HepG2 (cell line): Measurements from ENCODE around the gene MYL6B. TPM values are rescaled to one million over a fixed set of nuclear protein-coding genes. Genes with fewer than 3 reads are reported as not detected.

Experiments
- GATAD2A ChIP-seq: IDR thresholded peaks from 2 replicates; pipeline ENCODE4 v1.6.1; 2016
- MTA3 ChIP-seq: sonication (generic); formaldehyde crosslinking; IDR thresholded peaks from 2 replicates; pipeline ENCODE4 v1.4.0; 2020; ENCODE audit warnings: missing genetic modification reagents
- NCOA1 ChIP-seq: sonication (generic); formaldehyde crosslinking; IDR thresholded peaks from 2 replicates; pipeline ENCODE4 v1.9.0; 2021; ENCODE audit warnings: missing genetic modification reagents
- SMARCE1 ChIP-seq: fragments of 450-650 bp; IDR thresholded peaks from 2 replicates; pipeline ENCODE4 v1.6.1; 2017; ENCODE audit warnings: borderline replicate concordance
- ZNF235 ChIP-seq: sonication (generic); formaldehyde crosslinking; IDR thresholded peaks from 2 replicates; pipeline ENCODE4 v1.8.1; 2023; ENCODE audit warnings: mild to moderate bottlenecking, missing genetic modification reagents, borderline replicate concordance
- ZNF30 ChIP-seq: sonication (generic); formaldehyde crosslinking; IDR thresholded peaks from 2 replicates; pipeline ENCODE4 v1.5.0; 2020; ENCODE audit warnings: mild to moderate bottlenecking, missing genetic modification reagents
- ZNF605 ChIP-seq: sonication (generic); formaldehyde crosslinking; IDR thresholded peaks from 2 replicates; pipeline ENCODE4 v1.8.0; 2022; ENCODE audit warnings: mild to moderate bottlenecking, missing genetic modification reagents
- ZNF878 ChIP-seq: sonication (generic); formaldehyde crosslinking; IDR thresholded peaks from 2 replicates; pipeline ENCODE4 v1.8.1; 2023; ENCODE audit warnings: mild to moderate bottlenecking, missing genetic modification reagents, moderate library complexity
- polyA plus RNA-seq, 8 experiments: library from polyadenylated mRNA; depleted of rRNA in 3 of 8; stranded (reverse) in 7 of 8; unstranded in 1 of 8; fragments of >200 nt; fragmentation: Illumina TruSeq in 4 of 8; extraction: Trizol in 4 of 8; gene quantifications; 2 replicates each; pipeline versions ENCODE4 v1.2.1 to v1.2.3, GENCODE V29; 2011 to 2016; ENCODE audit warnings: low read depth in 4 of 8, missing spikeins in 1 of 8, mixed read lengths in 1 of 8; ENCODE audit not compliant: insufficient read depth in 1 of 8
- total RNA-seq, 5 experiments: library from RNA; depleted of rRNA; stranded (reverse); fragments of >200 nt; fragmentation: Illumina TruSeq; extraction: Trizol; gene quantifications; 2 replicates each; pipeline ENCODE4 v1.2.3, GENCODE V29; 2016; ENCODE audit warnings: low read depth in 1 of 5
- TF ChIP-seq, protein P1 (sequence below): sonication (generic); formaldehyde crosslinking; IDR thresholded peaks from 2 replicates; pipeline ENCODE4 v1.4.0; 2020; ENCODE audit warnings: missing genetic modification reagents
- TF ChIP-seq, protein P2 (sequence below): sonication (generic); formaldehyde crosslinking; IDR thresholded peaks from 2 replicates; pipeline ENCODE4 v1.8.0; 2022; ENCODE audit warnings: missing genetic modification reagents, mild to moderate bottlenecking, inconsistent platforms, borderline replicate concordance

MYL6B gene
- total and polyA plus RNA-seq, 2 of the 13 experiments (the other 11 are each of a cell fraction or from before 2014, with no cell fraction given): 75.7 to 88.7 TPM

DNA sequence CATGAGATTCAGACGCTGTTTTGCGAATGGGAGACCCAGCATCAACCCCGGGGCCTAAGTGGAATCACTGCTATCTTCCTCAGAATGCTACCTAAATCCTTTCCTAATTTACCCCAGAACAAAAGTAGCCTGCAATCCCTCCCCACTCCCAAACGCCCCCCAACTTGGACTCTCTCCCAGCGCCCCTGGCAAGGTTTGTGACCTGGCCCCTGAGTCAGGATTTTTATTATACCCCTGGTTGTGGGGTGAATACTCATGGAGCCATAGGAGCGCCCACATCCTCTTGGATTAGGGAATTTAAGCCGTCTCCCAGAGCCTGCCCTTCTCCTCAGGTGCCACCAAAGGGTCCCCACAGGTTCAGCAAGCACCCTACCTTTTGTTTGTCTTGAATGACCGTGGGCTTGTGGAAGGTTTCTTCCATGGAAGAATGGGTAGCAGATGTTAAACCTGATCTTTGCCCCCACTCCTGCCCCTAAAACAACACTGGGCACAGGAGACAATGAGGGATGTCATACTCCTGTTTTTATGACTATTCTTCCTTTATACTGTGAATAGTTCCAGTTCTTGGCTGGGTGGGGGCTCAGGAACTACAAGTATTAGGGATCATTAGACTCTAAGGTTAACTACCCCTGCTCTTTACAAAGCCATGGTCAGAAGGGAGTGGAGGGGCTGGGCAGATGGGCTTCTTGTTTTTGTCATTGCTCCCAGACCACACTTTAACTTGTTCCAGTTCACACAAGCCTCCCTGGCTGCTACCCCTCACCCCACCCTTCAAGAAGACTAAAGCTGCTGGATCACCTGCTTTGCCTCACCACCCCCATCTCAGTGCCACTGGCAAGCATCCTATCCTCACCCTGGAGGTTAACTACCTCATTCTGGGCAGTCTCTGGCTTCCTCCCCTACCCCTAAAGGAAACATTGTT is 630 bp downstream of the MYL6B start (continued):
- TF ChIP-seq, protein P1, sequence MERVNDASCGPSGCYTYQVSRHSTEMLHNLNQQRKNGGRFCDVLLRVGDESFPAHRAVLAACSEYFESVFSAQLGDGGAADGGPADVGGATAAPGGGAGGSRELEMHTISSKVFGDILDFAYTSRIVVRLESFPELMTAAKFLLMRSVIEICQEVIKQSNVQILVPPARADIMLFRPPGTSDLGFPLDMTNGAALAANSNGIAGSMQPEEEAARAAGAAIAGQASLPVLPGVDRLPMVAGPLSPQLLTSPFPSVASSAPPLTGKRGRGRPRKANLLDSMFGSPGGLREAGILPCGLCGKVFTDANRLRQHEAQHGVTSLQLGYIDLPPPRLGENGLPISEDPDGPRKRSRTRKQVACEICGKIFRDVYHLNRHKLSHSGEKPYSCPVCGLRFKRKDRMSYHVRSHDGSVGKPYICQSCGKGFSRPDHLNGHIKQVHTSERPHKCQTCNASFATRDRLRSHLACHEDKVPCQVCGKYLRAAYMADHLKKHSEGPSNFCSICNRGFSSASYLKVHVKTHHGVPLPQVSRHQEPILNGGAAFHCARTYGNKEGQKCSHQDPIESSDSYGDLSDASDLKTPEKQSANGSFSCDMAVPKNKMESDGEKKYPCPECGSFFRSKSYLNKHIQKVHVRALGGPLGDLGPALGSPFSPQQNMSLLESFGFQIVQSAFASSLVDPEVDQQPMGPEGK (CRISPR knock-in tag): 0 out of 2 replicates have a peak, but pooled peaks have one; percentile 19
- TF ChIP-seq ZNF30 (CRISPR knock-in tag) (no peak), SMARCE1 (no peak), ZNF605 (CRISPR knock-in tag) (0 out of 2 replicates have a peak, but pooled peaks have one; percentile 24), MTA3 (CRISPR knock-in tag) (no peak), ZNF878 (CRISPR knock-in tag) (peak; percentile 67; the same call in 1 of the 2 replicates), NCOA1 (CRISPR knock-in tag) (0 out of 2 replicates have a peak, but pooled peaks have one; percentile 30), ZNF235 (CRISPR knock-in tag) (0 out of 2 replicates have a peak, but pooled peaks have one; percentile 5), GATAD2A (CRISPR knock-in tag) (0 out of 2 replicates have a peak, but pooled peaks have one; percentile 14)
- TF ChIP-seq, protein P2, sequence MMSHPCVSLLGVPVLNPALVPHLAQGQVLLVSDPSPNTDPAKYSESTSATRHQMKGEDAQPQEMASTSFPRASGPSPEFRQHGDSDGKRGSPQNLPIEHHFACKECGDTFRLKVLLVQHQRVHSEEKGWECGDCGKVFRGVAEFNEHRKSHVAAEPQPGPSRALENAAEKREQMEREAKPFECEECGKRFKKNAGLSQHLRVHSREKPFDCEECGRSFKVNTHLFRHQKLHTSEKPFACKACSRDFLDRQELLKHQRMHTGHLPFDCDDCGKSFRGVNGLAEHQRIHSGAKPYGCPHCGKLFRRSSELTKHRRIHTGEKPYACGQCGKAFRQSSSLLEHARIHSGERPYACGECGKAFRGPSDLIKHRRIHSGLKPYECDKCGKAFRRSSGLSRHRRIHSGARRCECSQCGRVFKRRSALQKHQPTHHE (CRISPR knock-in tag): no peak
